H1 (cell line): Measurements from ENCODE around the gene HSPA1B. TPM values are rescaled to one million over a fixed set of nuclear protein-coding genes. Genes with fewer than 3 reads are reported as not detected.

Experiments used
- CTCF ChIA-PET: fragments of 300-600 bp; sonication (Branson Sonifier 250); formaldehyde crosslinking; loops from one replicate; lab custom pipeline; 2021; ENCODE audit not compliant: partially characterized antibody; lab: Charles Lee
- POLR2A ChIA-PET: fragments of 300-600 bp; sonication (Branson Sonifier 250); formaldehyde crosslinking; loops from one replicate; lab custom pipeline; 2021; ENCODE audit warnings: inconsistent platforms; ENCODE audit not compliant: partially characterized antibody; lab: Charles Lee
- DNase-seq, 2 experiments: peaks; one replicate each; pipeline versions ENCODE4 v3.0.0 to v3.0.0-alpha.2; 2010 to 2022; ENCODE audit warnings: low spot score in 2 of 2, low read depth in 1 of 2, mixed read lengths in 1 of 2
- FAIRE-seq: peaks from 2 replicates; lab custom pipeline; 2011; peaks lifted over from hg19 to GRCh38; lab: Jason Lieb, UNC
- H2AFZ ChIP-seq: 2 replicates; pipeline ENCODE4 v1.8.1; 2012; ENCODE audit warnings: low read length, inconsistent platforms
- H2AK5ac ChIP-seq: 2 replicates; pipeline ENCODE4 v1.6.1; 2013; ENCODE audit warnings: low read depth, low read length
- H2BK120ac ChIP-seq: replicated peaks from 2 replicates; pipeline ENCODE3; 2013; ENCODE audit warnings: low read depth, low read length, inconsistent platforms
- H2BK12ac ChIP-seq: 2 replicates; pipeline ENCODE4 v1.6.1; 2013; ENCODE audit warnings: low read depth, low read length
- H2BK15ac ChIP-seq: 2 replicates; pipeline ENCODE4 v1.6.1; 2013; ENCODE audit warnings: low read length
- H2BK20ac ChIP-seq: 2 replicates; pipeline ENCODE4 v1.6.1; 2013; ENCODE audit warnings: low read length
- H2BK5ac ChIP-seq: 2 replicates; pipeline ENCODE4 v1.6.1; 2013; ENCODE audit warnings: low read depth, low read length
- H3K14ac ChIP-seq: 2 replicates; pipeline ENCODE4 v1.6.1; 2013; ENCODE audit warnings: inconsistent platforms; ENCODE audit not compliant: insufficient read length
- H3K18ac ChIP-seq: 2 replicates; pipeline ENCODE4 v1.6.1; 2013; ENCODE audit warnings: low read length; ENCODE audit errors: extremely low read depth
- H3K23ac ChIP-seq: 2 replicates; pipeline ENCODE4 v1.6.1; 2013; ENCODE audit warnings: inconsistent platforms; ENCODE audit not compliant: insufficient read length
- H3K23me2 ChIP-seq: 2 replicates; pipeline ENCODE4 v1.6.1; 2013; ENCODE audit warnings: low read depth, low read length
- H3K27ac ChIP-seq: 2 replicates; pipeline ENCODE4 v1.6.1; 2011; ENCODE audit warnings: low read depth, low read length, inconsistent platforms
- H3K27me3 ChIP-seq, 4 experiments: replicated peaks in 1 of 4; 1 replicate in 1 of 4; 2 replicates in 3 of 4; pipeline versions ENCODE4 v1.6.1 to v1.8.1; 2011 to 2013; ENCODE audit warnings: low read length in 3 of 4, mild to moderate bottlenecking in 3 of 4, inconsistent platforms in 2 of 4, mixed read lengths in 2 of 4, moderate library complexity in 1 of 4; ENCODE audit not compliant: control insufficient read depth in 3 of 4, insufficient read depth in 3 of 4; ENCODE audit errors: extremely low read depth in 1 of 4
- H3K36me3 ChIP-seq, 4 experiments: 2 replicates each; pipeline versions ENCODE4 v1.6.1 to v1.8.1; 2011 to 2013; ENCODE audit warnings: mild to moderate bottlenecking in 4 of 4, low read length in 3 of 4, moderate library complexity in 2 of 4, control low read depth in 1 of 4, inconsistent platforms in 1 of 4; ENCODE audit not compliant: insufficient read depth in 4 of 4, control insufficient read depth in 2 of 4
- H3K4ac ChIP-seq: replicated peaks from 2 replicates; pipeline ENCODE3; 2013; ENCODE audit warnings: low read length, low read depth, mixed read lengths, inconsistent platforms; ENCODE audit not compliant: insufficient read length
- H3K4me1 ChIP-seq, 4 experiments: replicated peaks in 1 of 4; 1 replicate in 1 of 4; 2 replicates in 3 of 4; pipeline versions ENCODE4 v1.6.1 to v1.8.1; 2011 to 2013; ENCODE audit warnings: low read length in 3 of 4, inconsistent platforms in 2 of 4, mixed read lengths in 1 of 4; ENCODE audit not compliant: insufficient read depth in 4 of 4, control insufficient read depth in 3 of 4
- H3K4me2 ChIP-seq, 2 experiments: 2 replicates each; pipeline versions ENCODE4 v1.6.1 to v1.8.1; 2011 to 2013; ENCODE audit warnings: low read depth in 2 of 2, low read length in 2 of 2, control low read depth in 1 of 2, inconsistent platforms in 1 of 2, mild to moderate bottlenecking in 1 of 2; ENCODE audit not compliant: insufficient read depth in 1 of 2
- H3K4me3 ChIP-seq, 4 experiments: fragments of 200-600, 300-600 bp in 1 of 4; sonication (generic), shearing (Covaris generic), sonication (Bioruptor Twin) in 1 of 4; 2 replicates each; pipeline versions ENCODE4 v1.5.1 to v1.8.1; 2011 to 2016; ENCODE audit warnings: low read length in 4 of 4, low read depth in 3 of 4, control low read depth in 2 of 4, inconsistent platforms in 2 of 4, mild to moderate bottlenecking in 2 of 4, mixed read lengths in 1 of 4, moderate library complexity in 1 of 4; ENCODE audit not compliant: insufficient read depth in 2 of 4; ENCODE audit errors: extremely low read depth in 1 of 4
- H3K56ac ChIP-seq: replicated peaks from 2 replicates; pipeline ENCODE3; 2013; ENCODE audit warnings: low read depth, mild to moderate bottlenecking, mixed read lengths, low read length, inconsistent platforms; ENCODE audit not compliant: insufficient read length
- H3K79me1 ChIP-seq: 2 replicates; pipeline ENCODE4 v1.6.1; 2013; ENCODE audit warnings: low read depth, low read length, control low read depth
- H3K79me2 ChIP-seq, 2 experiments: 2 replicates each; pipeline versions ENCODE4 v1.6.1 to v1.8.1; 2012 to 2013; ENCODE audit warnings: low read length in 2 of 2, mild to moderate bottlenecking in 2 of 2, inconsistent platforms in 1 of 2; ENCODE audit not compliant: insufficient read depth in 2 of 2, control insufficient read depth in 1 of 2
- H3K9ac ChIP-seq, 4 experiments: replicated peaks in 1 of 4; 1 replicate in 1 of 4; 2 replicates in 3 of 4; pipeline versions ENCODE4 v1.6.1 to v1.8.1; 2011 to 2013; ENCODE audit warnings: low read depth in 3 of 4, low read length in 3 of 4, control low read depth in 2 of 4, mild to moderate bottlenecking in 2 of 4, moderate library complexity in 2 of 4, inconsistent platforms in 1 of 4; ENCODE audit errors: extremely low read depth in 1 of 4
- H3K9me3 ChIP-seq, 2 experiments: 2 replicates each; pipeline versions ENCODE4 v1.6.1 to v1.8.1; 2012 to 2013; ENCODE audit warnings: mild to moderate bottlenecking in 2 of 2, moderate library complexity in 2 of 2, control low read depth in 1 of 2, inconsistent platforms in 1 of 2, low read depth in 1 of 2, low read length in 1 of 2, mixed read lengths in 1 of 2; ENCODE audit not compliant: insufficient read depth in 2 of 2
- H4K20me1 ChIP-seq, 2 experiments: replicated peaks in 1 of 2; 2 replicates each; pipeline versions ENCODE3 to v1.8.1; 2011 to 2013; ENCODE audit warnings: inconsistent platforms in 2 of 2, low read length in 2 of 2, mild to moderate bottlenecking in 1 of 2; ENCODE audit not compliant: insufficient read depth in 2 of 2, control insufficient read depth in 1 of 2
- H4K5ac ChIP-seq: 2 replicates; pipeline ENCODE4 v1.6.1; 2013; ENCODE audit warnings: low read length, low read depth, mixed read lengths, inconsistent platforms; ENCODE audit not compliant: insufficient read length
- H4K8ac ChIP-seq: 2 replicates; pipeline ENCODE4 v1.8.0; 2013; ENCODE audit warnings: mild to moderate bottlenecking, moderate library complexity, low read length, inconsistent platforms; ENCODE audit not compliant: insufficient read depth; ENCODE audit errors: extremely low read depth
- H4K91ac ChIP-seq: replicated peaks from 2 replicates; pipeline ENCODE3; 2013; ENCODE audit warnings: low read length, mixed read lengths, inconsistent platforms; ENCODE audit not compliant: insufficient read length
- NANOG ChIP-seq: IDR thresholded peaks from 2 replicates; pipeline ENCODE4 v1.6.1; 2011; ENCODE audit warnings: low read length, low read depth, mild to moderate bottlenecking, inconsistent platforms; ENCODE audit not compliant: insufficient read depth, poor library complexity, severe bottlenecking
- RXRA ChIP-seq: IDR thresholded peaks from 2 replicates; pipeline ENCODE4 v1.6.1; 2011; ENCODE audit warnings: low read depth, mild to moderate bottlenecking, low read length, moderate library complexity; ENCODE audit not compliant: insufficient read depth
- SIRT6 ChIP-seq: IDR thresholded peaks from one replicate; pipeline ENCODE4 v1.7.1; 2012; ENCODE audit warnings: low read length, inconsistent platforms
- WGBS, 2 experiments: shearing (Covaris generic) in 1 of 2; methylation state at CpG; one replicate each; pipeline versions ENCODE4 v1.1.6 to v1.1.7; 2013 to 2015; ENCODE audit warnings: low lambda C conversion rate in 2 of 2, mixed read lengths in 2 of 2, inconsistent platforms in 1 of 2, low coverage in 1 of 2, missing lambda C conversion rate in 1 of 2; ENCODE audit not compliant: insufficient replicate concordance in 2 of 2, insufficient coverage in 1 of 2, insufficient read length in 1 of 2; ENCODE audit errors: extremely low coverage in 1 of 2, missing lambda C conversion rate in 1 of 2; 5-methylcytosine and 5-hydroxymethylcytosine counted together
- polyA plus RNA-seq, 7 experiments: library from polyadenylated mRNA; depleted of rRNA in 3 of 7; stranded (reverse) in 5 of 7; unstranded in 2 of 7; fragments of >200 nt in 5 of 7; fragments of 200-250 nt in 2 of 7; gene quantifications; 1 replicate in 5 of 7; 2 replicates in 1 of 7; 4 replicates in 1 of 7; pipeline versions ENCODE4 v1.2.1 to v1.2.3, GENCODE V29; 2011 to 2013; ENCODE audit warnings: missing spikeins in 2 of 7, mixed read lengths in 2 of 7
- total RNA-seq: library from RNA; stranded (reverse); fragmentation: NEBNext Ultra II Directional; extraction: Animal tissue kit (Norgen Biotek cat#: 25700); gene quantifications from 2 replicates; pipeline ENCODE4 v1.2.1, GENCODE V29; 2021

Gene HSPA1B
- total and polyA plus RNA-seq, 2 of the 8 experiments (the other 6 are each of a cell fraction or from before 2014, with no cell fraction given): 36.6 to 76.6 TPM

GRCh38 chr6:31851485-31851832 is 23.9 kb downstream of the HSPA1B start:
- peak overlapping the region in 1 of 4 experiments; percentile 18; a peak in 1 of 7 replicates for H3K9ac ChIP-seq
- H3K4ac ChIP-seq: no peak overlapping the region
- no peak overlapping the region for H3K4me3 ChIP-seq
- no peak for DNase-seq
- CTCF ChIA-PET: interaction anchor here (0.6 to 1.3 kb wide), 3 partner anchors 12 to 557 kb away, joined by 3 to 4 read pairs (median 3); no protein-coding TSS in a partner anchor
- H4K20me1 ChIP-seq: no peaks in the 10 kb centered on the region
- H2AFZ ChIP-seq: no peak overlapping the region
- H3K4me1 ChIP-seq: no peaks in the 10 kb centered on the region
- no peak overlapping the region for H2BK5ac ChIP-seq
- no peaks in the 10 kb centered on the region for H3K79me1 ChIP-seq
- no peak overlapping the region for H3K23ac ChIP-seq
- TF ChIP-seq NANOG (no peak), RXRA (no peak), SIRT6 (no peak)
- no peak overlapping the region for H2BK12ac ChIP-seq
- H2BK20ac ChIP-seq: no peak overlapping the region
- H3K23me2 ChIP-seq: no peaks in the 10 kb centered on the region
- no peak overlapping the region for H3K14ac ChIP-seq
- H2BK15ac ChIP-seq: no peak overlapping the region
- H3K4me2 ChIP-seq: peak overlapping the region in 1 of 2 experiments; percentile 34; a peak in 1 of 4 replicates
- no peak overlapping the region for H4K91ac ChIP-seq
- no peak for FAIRE-seq
- H2BK120ac ChIP-seq: no peak overlapping the region
- H3K27me3 ChIP-seq: no peaks in the 10 kb centered on the region
- POLR2A ChIA-PET: interaction anchor here (0.6 to 12.6 kb wide), 8 partner anchors 9 to 702 kb away, joined by 3 to 189 read pairs (median 3); partner anchors contain the start of gene NEU1
- H3K18ac ChIP-seq: no peak overlapping the region
- H3K9me3 ChIP-seq: peaks cover 6 to 7% of the 10 kb centered on the region in 2 experiments; a peak in 1 of 4 replicates
- no peaks in the 10 kb centered on the region for H3K79me2 ChIP-seq
- H3K27ac ChIP-seq: no peak overlapping the region
- H4K5ac ChIP-seq: no peak overlapping the region
- H2AK5ac ChIP-seq: no peak overlapping the region
- 94% methylated on average over 2 of the region's 2 CpGs; no CpG with 5 or more reads in 1 of the 2 experiments for WGBS, 2 experiments
- no peak overlapping the region for H3K56ac ChIP-seq
- peaks cover 0 to 4% (median 0%) of the 10 kb centered on the region in 4 experiments; a peak in 2 of 8 replicates for H3K36me3 ChIP-seq
- H4K8ac ChIP-seq: no peak overlapping the region
